K562 (cell line): Measurements from ENCODE around the gene ALK. TPM values are rescaled to one million over a fixed set of nuclear protein-coding genes. Genes with fewer than 3 reads are reported as not detected.

Experiments
- ATAC-seq: fragments of 200-7000 bp; cut with Tn5 transposase; 3 replicates; pipeline ENCODE4 v1.9.1; 2020; ENCODE audit warnings: moderate library complexity
- BruUV-seq: library from RNA; stranded (reverse); fragments of 400-500 nt; replicated peaks from 2 replicates; lab custom pipeline; 2021; lab: Mats Ljungman, UMichigan
- CTCF ChIA-PET: fragments of 300-600 bp; formaldehyde crosslinking; extraction: SDS; loops from one replicate; lab custom pipeline; 2021; ENCODE audit warnings: low intra/inter-chr PET ratio; lab: Yijun Ruan, JAX
- POLR2A ChIA-PET: fragments of 300-600, 350-650 bp; sonication (Branson Sonifier 250); formaldehyde crosslinking; extraction: SDS; loops from one replicate; lab custom pipeline; 2021; ENCODE audit warnings: antibody characterized with exemption, inconsistent platforms; lab: Yijun Ruan, JAX
- DNase-seq, 4 experiments: peaks; one replicate each; pipeline versions ENCODE4 v3.0.0 to v3.0.0-alpha.2; 2011 to 2018; ENCODE audit warnings: low spot score in 3 of 4, mixed read lengths in 3 of 4; ENCODE audit errors: extremely low read depth in 1 of 4
- FAIRE-seq: peaks from 2 replicates; lab custom pipeline; 2011; peaks lifted over from hg19 to GRCh38; lab: Jason Lieb, UNC
- H2AFZ ChIP-seq: 2 replicates; pipeline ENCODE4 v1.6.0; 2011; ENCODE audit warnings: low read depth, low read length, control low read depth, inconsistent platforms
- H3K27ac ChIP-seq: fragments of 200-600 bp; 3 replicates; pipeline ENCODE4 v1.8.0; 2011; ENCODE audit warnings: low read depth, mild to moderate bottlenecking, control low read depth, inconsistent platforms, low read length, moderate library complexity, mixed read lengths; ENCODE audit errors: extremely low read depth
- H3K27me3 ChIP-seq, 2 experiments: fragments of 300-600 bp in 1 of 2; 2 replicates in 1 of 2; 3 replicates in 1 of 2; pipeline versions ENCODE4 v1.6.0 to v1.8.0; 2011; ENCODE audit warnings: inconsistent platforms in 2 of 2, low read length in 2 of 2, mild to moderate bottlenecking in 1 of 2, mixed read lengths in 1 of 2, moderate library complexity in 1 of 2; ENCODE audit not compliant: control insufficient read depth in 2 of 2, insufficient read depth in 2 of 2
- H3K36me3 ChIP-seq: fragments of 300-600 bp; 3 replicates; pipeline ENCODE4 v1.8.0; 2011; ENCODE audit warnings: mild to moderate bottlenecking, low read length, inconsistent platforms; ENCODE audit not compliant: control insufficient read depth, insufficient read depth
- H3K4me1 ChIP-seq, 2 experiments: fragments of 200-600 bp in 1 of 2; replicated peaks in 1 of 2; 2 replicates in 1 of 2; 3 replicates in 1 of 2; pipeline versions ENCODE4 v1.5.1 to v1.8.0; 2011; ENCODE audit warnings: inconsistent platforms in 2 of 2, low read length in 2 of 2, mild to moderate bottlenecking in 1 of 2, mixed read lengths in 1 of 2, moderate library complexity in 1 of 2; ENCODE audit not compliant: control insufficient read depth in 2 of 2, insufficient read depth in 2 of 2
- H3K4me2 ChIP-seq: 2 replicates; pipeline ENCODE4 v1.6.1; 2011; ENCODE audit warnings: low read length, control low read depth, inconsistent platforms, mixed read lengths; ENCODE audit not compliant: insufficient read depth
- H3K4me3 ChIP-seq: fragments of 200-600 bp; sonication (generic), shearing (Covaris generic); 2 replicates; pipeline ENCODE4 v1.5.1; 2016; ENCODE audit warnings: control low read depth, inconsistent platforms
- H3K79me2 ChIP-seq: fragments of 200-600 bp; 3 replicates; pipeline ENCODE4 v1.8.0; 2011; ENCODE audit warnings: low read length, inconsistent platforms; ENCODE audit not compliant: control insufficient read depth, insufficient read depth
- H3K9ac ChIP-seq, 2 experiments: 2 replicates each; pipeline versions ENCODE4 v1.6.0 to v1.6.1; 2011; ENCODE audit warnings: low read depth in 2 of 2, low read length in 2 of 2, control low read depth in 1 of 2, inconsistent platforms in 1 of 2, mild to moderate bottlenecking in 1 of 2, mixed read lengths in 1 of 2; ENCODE audit not compliant: insufficient read depth in 1 of 2
- H3K9me1 ChIP-seq: one replicate; pipeline ENCODE4 v1.6.0; 2011; ENCODE audit warnings: inconsistent platforms, mild to moderate bottlenecking, low read length, moderate library complexity; ENCODE audit not compliant: control insufficient read depth, insufficient read depth
- H3K9me3 ChIP-seq: replicated peaks from 2 replicates; pipeline ENCODE4 v1.5.1; 2011; ENCODE audit warnings: low read depth, low read length, inconsistent platforms; ENCODE audit not compliant: control insufficient read depth, insufficient read depth
- H4K20me1 ChIP-seq: replicated peaks from 2 replicates; pipeline ENCODE4 v1.6.1; 2011; ENCODE audit warnings: low read length, inconsistent platforms, mixed read lengths; ENCODE audit not compliant: control insufficient read depth, insufficient read depth
- BHLHE40 ChIP-seq: IDR thresholded peaks from 2 replicates; pipeline ENCODE4 v1.6.1; 2011; ENCODE audit warnings: low read length, improper control_type of control experiment
- EZH2 ChIP-seq: IDR thresholded peaks from 2 replicates; pipeline ENCODE4 v1.6.1; 2012; ENCODE audit warnings: low read depth, mild to moderate bottlenecking, inconsistent platforms, low read length, borderline replicate concordance
- MED1 ChIP-seq: sonication (generic); formaldehyde crosslinking; IDR thresholded peaks from 2 replicates; pipeline ENCODE4 v1.8.1; 2023; ENCODE audit warnings: missing genetic modification reagents, borderline replicate concordance
- NR1H2 ChIP-seq: sonication (generic); formaldehyde crosslinking; IDR thresholded peaks from 2 replicates; pipeline ENCODE4 v1.4.0; 2020; ENCODE audit warnings: mild to moderate bottlenecking, missing genetic modification reagents
- ZNF143 ChIP-seq: sonication (generic); formaldehyde crosslinking; IDR thresholded peaks from 2 replicates; pipeline ENCODE4 v1.9.0; 2022; ENCODE audit warnings: mild to moderate bottlenecking, missing genetic modification reagents
- WGBS: fragments of 100-300 bp; shearing (Covaris generic); methylation state at CpG from one replicate; pipeline ENCODE4 v1.1.6; 2016; ENCODE audit warnings: low coverage, mixed read lengths; ENCODE audit not compliant: insufficient coverage; ENCODE audit errors: missing lambda C conversion rate; 5-methylcytosine and 5-hydroxymethylcytosine counted together
- in situ Hi-C: fragments of 300-500 bp; cut with MboI; formaldehyde crosslinking; loops from 4 replicates; pipeline ENCODE4 v1.15.0; 2018; ENCODE audit warnings: inconsistent platforms, mixed read lengths
- intact Hi-C: fragments of 100-400 bp; cut with micrococcal nuclease; formaldehyde crosslinking; loops from 2 replicates; pipeline ENCODE4 v1.14.2; 2022
- polyA plus RNA-seq, 8 experiments: library from polyadenylated mRNA; depleted of rRNA in 4 of 8; stranded (reverse) in 5 of 8; unstranded in 3 of 8; fragments of >200 nt; fragmentation: Nextera tagmentation in 2 of 8; fragmentation: Illumina TruSeq in 1 of 8; extraction: Ambion mirVana in 2 of 8; extraction: Trizol in 1 of 8; gene quantifications; 2 replicates each; pipeline versions ENCODE4 v1.2.1 to v1.2.3, GENCODE V29; 2011 to 2014; ENCODE audit warnings: inconsistent platforms in 1 of 8, missing spikeins in 1 of 8
- total RNA-seq, 7 experiments: library from RNA; depleted of rRNA in 6 of 7; stranded (reverse); fragments of >200 nt in 6 of 7; fragmentation: Illumina TruSeq in 2 of 7; extraction: Trizol in 2 of 7; gene quantifications; 2 replicates each; pipeline versions ENCODE4 v1.2.1 to v1.2.3, GENCODE V29; 2011 to 2021; ENCODE audit warnings: low replicate concordance in 1 of 7
- TF ChIP-seq, protein P1 (sequence below): IDR thresholded peaks from 2 replicates; pipeline ENCODE4 v1.6.1; 2011; ENCODE audit warnings: borderline replicate concordance, low read depth, mild to moderate bottlenecking, moderate library complexity, low read length; ENCODE audit not compliant: insufficient read depth, poor library complexity, severe bottlenecking
- TF ChIP-seq, protein P2 (sequence below): fragments of 450-650 bp; formaldehyde crosslinking; IDR thresholded peaks from 2 replicates; pipeline ENCODE4 v1.4.0; 2022; ENCODE audit warnings: missing genetic modification characterization

ALK gene
- total and polyA plus RNA-seq, 9 of the 15 experiments (the other 6 are each of a cell fraction or from before 2014, with no cell fraction given) = not detected

DNA sequence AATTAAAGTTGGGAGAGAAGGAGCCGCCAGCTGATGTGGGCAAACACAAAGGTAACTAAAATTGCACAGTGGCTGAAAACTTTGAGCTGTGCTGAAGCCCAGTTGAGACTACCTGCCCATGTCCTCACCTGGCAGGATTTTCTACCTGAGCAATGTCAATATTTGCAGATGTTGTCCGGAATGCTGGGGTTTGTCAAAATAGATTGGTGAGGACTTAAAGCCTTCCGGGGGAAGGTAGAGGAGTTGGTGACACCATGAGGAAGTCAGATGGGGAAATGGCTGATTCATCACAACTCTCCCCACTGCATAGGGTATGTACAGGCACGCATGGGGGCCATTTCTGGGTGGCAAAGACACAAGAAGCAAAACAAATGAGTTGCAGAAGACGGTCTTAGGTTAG, 114.9 kb downstream of the ALK start:
- no peaks in the 10 kb centered on the region for H3K36me3 ChIP-seq
- no peak overlapping the region for H3K27ac ChIP-seq
- intact Hi-C loops = no loop called here
- no peak for TF ChIP-seq NR1H2 (CRISPR knock-in tag)
- no peak for TF ChIP-seq ZNF143 (CRISPR knock-in tag)
- TF ChIP-seq BHLHE40 = no peak
- no peak for TF ChIP-seq EZH2
- TF ChIP-seq, protein P1, sequence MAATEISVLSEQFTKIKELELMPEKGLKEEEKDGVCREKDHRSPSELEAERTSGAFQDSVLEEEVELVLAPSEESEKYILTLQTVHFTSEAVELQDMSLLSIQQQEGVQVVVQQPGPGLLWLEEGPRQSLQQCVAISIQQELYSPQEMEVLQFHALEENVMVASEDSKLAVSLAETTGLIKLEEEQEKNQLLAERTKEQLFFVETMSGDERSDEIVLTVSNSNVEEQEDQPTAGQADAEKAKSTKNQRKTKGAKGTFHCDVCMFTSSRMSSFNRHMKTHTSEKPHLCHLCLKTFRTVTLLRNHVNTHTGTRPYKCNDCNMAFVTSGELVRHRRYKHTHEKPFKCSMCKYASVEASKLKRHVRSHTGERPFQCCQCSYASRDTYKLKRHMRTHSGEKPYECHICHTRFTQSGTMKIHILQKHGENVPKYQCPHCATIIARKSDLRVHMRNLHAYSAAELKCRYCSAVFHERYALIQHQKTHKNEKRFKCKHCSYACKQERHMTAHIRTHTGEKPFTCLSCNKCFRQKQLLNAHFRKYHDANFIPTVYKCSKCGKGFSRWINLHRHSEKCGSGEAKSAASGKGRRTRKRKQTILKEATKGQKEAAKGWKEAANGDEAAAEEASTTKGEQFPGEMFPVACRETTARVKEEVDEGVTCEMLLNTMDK = no peak
- TF ChIP-seq MED1 (CRISPR knock-in tag) = no peak
- TF ChIP-seq, protein P2, sequence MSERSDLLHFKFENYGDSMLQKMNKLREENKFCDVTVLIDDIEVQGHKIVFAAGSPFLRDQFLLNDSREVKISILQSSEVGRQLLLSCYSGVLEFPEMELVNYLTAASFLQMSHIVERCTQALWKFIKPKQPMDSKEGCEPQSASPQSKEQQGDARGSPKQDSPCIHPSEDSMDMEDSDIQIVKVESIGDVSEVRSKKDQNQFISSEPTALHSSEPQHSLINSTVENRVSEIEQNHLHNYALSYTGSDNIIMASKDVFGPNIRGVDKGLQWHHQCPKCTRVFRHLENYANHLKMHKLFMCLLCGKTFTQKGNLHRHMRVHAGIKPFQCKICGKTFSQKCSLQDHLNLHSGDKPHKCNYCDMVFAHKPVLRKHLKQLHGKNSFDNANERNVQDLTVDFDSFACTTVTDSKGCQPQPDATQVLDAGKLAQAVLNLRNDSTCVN (CRISPR knock-in tag) = no peak
- TF ChIP-seq, all 486 proteins: peak for 0
- H3K79me2 ChIP-seq = no peaks in the 10 kb centered on the region
- DNase-seq (no peak), ATAC-seq (no peak), FAIRE-seq (no peak)
- H3K9ac ChIP-seq = no peak overlapping the region
- POLR2A ChIA-PET = no interaction called here
- H3K4me2 ChIP-seq = no peak overlapping the region
- CTCF ChIA-PET = no interaction called here
- no peaks in the 10 kb centered on the region for H4K20me1 ChIP-seq
- peaks cover 6% of the 10 kb centered on the region for H3K9me1 ChIP-seq
- in situ Hi-C loops = no loop called here
- H3K9me3 ChIP-seq = no peaks in the 10 kb centered on the region
- no peak overlapping the region for H3K4me3 ChIP-seq
- H3K4me1 ChIP-seq = no peaks in the 10 kb centered on the region
- 0% methylated on average over 5 of the region's 5 CpGs for WGBS
- no peaks in the 10 kb centered on the region; a peak in 1 of 5 replicates for H3K27me3 ChIP-seq
- BruUV-seq = no TSS peak
- H2AFZ ChIP-seq = no peak overlapping the region
